HEK293T (cell line): ENCODE data around the gene RBBP5.

ENCODE experiments used
- ARNT ChIP-seq: fragments of 450-650 bp; IDR thresholded peaks from 2 replicates; pipeline ENCODE4 v1.6.1; 2017; ENCODE audit warnings: mild to moderate bottlenecking
- BHLHE40 ChIP-seq: fragments of 450-650 bp; IDR thresholded peaks from 2 replicates; pipeline ENCODE4 v1.6.1; 2016; ENCODE audit warnings: mild to moderate bottlenecking, moderate library complexity, borderline replicate concordance
- CTBP1 ChIP-seq: fragments of 450-650 bp; IDR thresholded peaks from 2 replicates; pipeline ENCODE4 v1.6.1; 2016; ENCODE audit warnings: borderline replicate concordance
- ELF4 ChIP-seq: fragments of 450-650 bp; IDR thresholded peaks from 2 replicates; pipeline ENCODE4 v1.6.1; 2017; ENCODE audit warnings: antibody characterized with exemption
- FOXA1 ChIP-seq: fragments of 450-650 bp; IDR thresholded peaks from 2 replicates; pipeline ENCODE4 v1.6.1; 2016; ENCODE audit warnings: mild to moderate bottlenecking
- FOXK2 ChIP-seq: fragments of 450-650 bp; IDR thresholded peaks from 2 replicates; pipeline ENCODE4 v1.6.1; 2016; ENCODE audit warnings: mild to moderate bottlenecking
- HDGF ChIP-seq: fragments of 450-650 bp; IDR thresholded peaks from 2 replicates; pipeline ENCODE4 v1.6.1; 2017; ENCODE audit warnings: antibody characterized with exemption, borderline replicate concordance
- L3MBTL2 ChIP-seq: fragments of 450-650 bp; conservative IDR thresholded peaks from 2 replicates; pipeline ENCODE4 v1.6.1; 2016; ENCODE audit warnings: mild to moderate bottlenecking
- LEF1 ChIP-seq: fragments of 450-650 bp; IDR thresholded peaks from 2 replicates; pipeline ENCODE4 v1.6.1; 2017; ENCODE audit warnings: mild to moderate bottlenecking, borderline replicate concordance
- NFRKB ChIP-seq: fragments of 450-650 bp; IDR thresholded peaks from 2 replicates; pipeline ENCODE4 v1.6.1; 2016; ENCODE audit warnings: mild to moderate bottlenecking, moderate library complexity
- SP1 ChIP-seq: fragments of 450-650 bp; IDR thresholded peaks from 2 replicates; pipeline ENCODE4 v1.6.1; 2017
- SUZ12 ChIP-seq: fragments of 450-650 bp; IDR thresholded peaks from 2 replicates; pipeline ENCODE4 v1.6.1; 2016; ENCODE audit warnings: mild to moderate bottlenecking
- TARDBP ChIP-seq: fragments of 450-650 bp; IDR thresholded peaks from 2 replicates; pipeline ENCODE4 v1.6.1; 2016
- ZNF384 ChIP-seq: fragments of 450-650 bp; IDR thresholded peaks from 2 replicates; pipeline ENCODE4 v1.6.1; 2016

DNA sequence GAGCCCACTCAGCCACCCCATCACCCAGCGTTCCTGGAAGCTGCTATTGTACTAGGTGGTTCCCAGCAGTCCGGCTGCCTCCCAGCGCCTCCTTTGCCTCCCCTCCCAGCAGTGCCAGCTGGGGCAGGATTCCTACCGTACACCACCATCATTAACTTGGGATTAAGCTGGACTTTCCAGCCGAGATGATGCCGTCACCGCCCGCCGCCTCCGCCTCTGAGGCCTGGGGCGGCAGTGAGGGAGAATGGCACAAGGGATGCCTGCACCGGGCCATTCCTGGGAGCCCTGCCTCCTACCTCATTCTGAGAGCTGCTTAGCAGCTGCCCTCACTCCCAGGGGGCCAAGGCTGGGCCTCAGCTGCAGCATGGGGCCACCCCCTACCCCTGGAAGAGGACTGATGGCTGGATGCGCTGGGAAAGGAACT lies 65.6 kb downstream of the RBBP5 start:
- TF ChIP-seq NFRKB: no peak
- TF ChIP-seq L3MBTL2: no peak
- no peak for TF ChIP-seq ELF4
- no peak for TF ChIP-seq HDGF
- no peak for TF ChIP-seq SP1
- no peak for TF ChIP-seq ZNF384
- TF ChIP-seq BHLHE40: no peak
- TF ChIP-seq CTBP1: no peak
- no peak for TF ChIP-seq FOXK2
- TF ChIP-seq SUZ12: no peak
- TF ChIP-seq LEF1: no peak
- TF ChIP-seq ARNT: no peak
- no peak for TF ChIP-seq TARDBP
- TF ChIP-seq FOXA1: no peak
